Muscle layer of duodenum (tissue), 2 donors: ENCODE data around the gene ZFP1.
A peak's percentile ranks its signal among the peaks of the same experiment; 100 is the strongest.

Experiments
- H3K27ac ChIP-seq: one replicate; pipeline ENCODE4 v1.7.0; 2013; ENCODE audit warnings: mild to moderate bottlenecking, low read length
- H3K27me3 ChIP-seq: one replicate; pipeline ENCODE4 v1.7.0; 2013; ENCODE audit warnings: low read depth, mild to moderate bottlenecking, control low read depth, low read length
- H3K36me3 ChIP-seq, 2 donors: one replicate each; pipeline ENCODE4 v1.7.0; 2013; ENCODE audit warnings: low read length in 2 of 2, control low read depth in 1 of 2, mild to moderate bottlenecking in 1 of 2; ENCODE audit not compliant: insufficient read depth in 2 of 2, control insufficient read depth in 1 of 2
- H3K4me1 ChIP-seq, 2 donors: one replicate each; pipeline ENCODE4 v1.7.0; 2013; ENCODE audit warnings: low read length in 2 of 2, mild to moderate bottlenecking in 2 of 2, control low read depth in 1 of 2, moderate library complexity in 1 of 2; ENCODE audit not compliant: insufficient read depth in 2 of 2, control insufficient read depth in 1 of 2
- H3K4me3 ChIP-seq, 2 donors: one replicate each; pipeline ENCODE4 v1.7.0; 2013; ENCODE audit warnings: low read length in 2 of 2, low read depth in 1 of 2, mild to moderate bottlenecking in 1 of 2
- H3K9me3 ChIP-seq, 2 donors: one replicate each; pipeline ENCODE4 v1.7.0; 2013; ENCODE audit warnings: low read length in 2 of 2, control low read depth in 1 of 2, mild to moderate bottlenecking in 1 of 2; ENCODE audit not compliant: control insufficient read depth in 1 of 2
- donor health status: healthy.

ZFP1 gene

DNA sequence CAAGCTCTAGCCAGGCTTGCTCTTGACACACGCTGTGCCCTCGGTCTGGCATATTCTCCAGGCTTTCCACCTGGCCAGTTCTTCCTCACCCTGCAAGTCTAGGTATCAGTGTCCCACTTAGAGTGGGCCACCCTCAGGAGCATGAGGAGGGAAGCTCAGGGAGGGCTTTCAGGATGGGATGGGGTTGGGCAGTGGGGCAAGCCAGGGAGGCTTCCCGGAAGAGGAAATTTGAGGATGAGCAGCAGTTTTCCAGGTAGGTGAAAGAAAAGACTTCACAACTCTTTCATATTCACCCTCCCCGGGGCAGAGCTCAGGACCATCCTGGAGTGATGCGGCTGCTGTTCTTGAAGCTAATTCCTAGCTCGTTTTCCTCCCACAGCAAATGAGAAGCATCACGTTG is 17.2 kb upstream of the ZFP1 start:
- no peaks in the 10 kb centered on the region for H3K27me3 ChIP-seq
- H3K36me3 ChIP-seq = no peaks in the 10 kb centered on the region
- H3K4me3 ChIP-seq = no peak overlapping the region
- H3K4me1 ChIP-seq = no peaks in the 10 kb centered on the region
- peaks cover 0 to 3% of the 10 kb centered on the region in 2 donors for H3K9me3 ChIP-seq
- H3K27ac ChIP-seq = no peak overlapping the region

DNA sequence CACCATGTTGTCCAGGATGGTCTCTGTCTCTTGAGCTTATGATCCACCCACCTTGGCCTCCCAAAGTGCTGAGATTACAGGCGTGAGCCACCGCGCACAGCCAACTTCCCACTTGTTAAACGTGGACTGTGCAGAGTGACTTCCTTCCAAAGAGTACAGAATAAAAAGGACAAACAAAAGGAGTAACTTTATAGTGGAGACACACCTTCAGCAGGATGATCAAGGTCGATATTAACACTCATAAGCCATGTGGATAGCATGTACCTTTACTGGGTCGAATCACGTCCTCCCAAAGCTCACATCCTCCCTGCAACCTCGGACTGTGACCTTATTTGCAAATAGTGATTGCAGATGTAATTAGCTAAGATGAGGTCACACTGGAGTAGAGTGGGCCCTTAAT is 10.1 kb upstream of the ZFP1 start:
- Histone ChIP-seq H3K27ac (no peak overlapping the region), H3K36me3 (no peaks in the 10 kb centered on the region), H3K9me3 (no peaks in the 10 kb centered on the region), H3K4me3 (no peak overlapping the region), H3K4me1 (no peaks in the 10 kb centered on the region), H3K27me3 (no peaks in the 10 kb centered on the region)

DNA sequence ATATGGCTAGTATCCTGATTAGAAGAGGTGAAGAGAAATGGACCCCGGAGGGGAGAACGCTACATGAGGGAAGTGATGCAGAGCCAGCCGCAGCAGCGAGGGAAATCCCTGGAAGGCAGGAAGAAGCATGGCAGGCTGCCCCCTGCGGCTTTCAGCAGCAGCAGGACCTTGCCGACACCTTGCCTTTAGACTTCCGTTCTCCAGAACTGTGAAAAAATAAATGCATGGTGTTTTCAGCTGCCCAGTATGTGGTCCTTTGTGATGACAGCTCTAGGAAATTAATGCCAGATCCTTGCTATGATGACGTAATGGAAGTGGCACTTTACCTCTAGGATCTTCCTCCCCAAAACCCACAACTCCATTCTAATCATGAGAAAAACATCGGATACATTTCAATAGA is 9.7 kb upstream of the ZFP1 start:
- H3K27me3 ChIP-seq = no peaks in the 10 kb centered on the region
- no peak overlapping the region for H3K4me3 ChIP-seq
- H3K4me1 ChIP-seq = no peaks in the 10 kb centered on the region
- no peaks in the 10 kb centered on the region for H3K9me3 ChIP-seq
- no peaks in the 10 kb centered on the region for H3K36me3 ChIP-seq
- H3K27ac ChIP-seq = no peak overlapping the region

- no peak overlapping the region for H3K27ac ChIP-seq
- H3K4me1 ChIP-seq = no peaks in the 10 kb centered on the region
- H3K36me3 ChIP-seq = no peaks in the 10 kb centered on the region
- no peak overlapping the region for H3K4me3 ChIP-seq
- H3K27me3 ChIP-seq = no peaks in the 10 kb centered on the region
- H3K9me3 ChIP-seq = no peaks in the 10 kb centered on the region
Observed at GRCh38 chr16:75139498-75139897, 8.8 kb upstream of the ZFP1 start.

DNA sequence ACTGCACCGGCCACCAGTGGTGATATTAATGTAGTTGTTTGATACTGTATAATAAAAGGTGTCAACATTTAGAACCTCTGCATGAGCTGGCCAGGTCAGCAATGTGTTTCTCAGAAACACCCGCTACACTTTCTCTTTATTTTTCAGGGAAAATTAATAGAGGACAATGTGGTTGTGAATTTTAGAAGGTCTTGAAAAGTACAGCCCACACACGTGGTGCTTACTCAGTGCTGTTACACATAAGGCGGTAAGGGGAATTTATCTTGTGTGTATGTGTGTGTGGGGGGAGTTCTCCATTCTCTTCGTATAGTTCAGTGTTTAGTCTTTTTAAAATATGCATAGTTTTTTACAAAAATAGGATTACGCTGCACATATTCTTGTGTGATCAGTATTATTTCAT is 4.4 kb upstream of the ZFP1 start:
- Histone ChIP-seq H3K27me3 (no peaks in the 10 kb centered on the region), H3K4me3 (no peak overlapping the region), H3K27ac (no peak overlapping the region), H3K9me3 (peaks cover 0 to 10% of the 10 kb centered on the region in 2 donors), H3K36me3 (no peaks in the 10 kb centered on the region), H3K4me1 (peaks cover 0 to under 1% of the 10 kb centered on the region in 2 donors)

- no peaks in the 10 kb centered on the region for H3K27me3 ChIP-seq
- H3K4me3 ChIP-seq = peak overlapping the region; percentile 88 to 97
- H3K36me3 ChIP-seq = peaks cover 0 to 7% of the 10 kb centered on the region in 2 donors
- H3K4me1 ChIP-seq = peaks cover 3 to 7% of the 10 kb centered on the region in 2 donors
- H3K27ac ChIP-seq = no peak overlapping the region
- peaks cover 0 to 24% of the 10 kb centered on the region in 2 donors for H3K9me3 ChIP-seq
Observed at GRCh38 chr16:75147968-75148310, 385 bp upstream of the ZFP1 start.

- Histone ChIP-seq H3K27ac (no peak overlapping the region), H3K27me3 (no peaks in the 10 kb centered on the region), H3K9me3 (peaks cover 0 to 18% of the 10 kb centered on the region in 2 donors), H3K36me3 (peaks cover 3 to 22% of the 10 kb centered on the region in 2 donors), H3K4me1 (peaks cover 3 to 7% of the 10 kb centered on the region in 2 donors), H3K4me3 (no peak overlapping the region)
Observed at GRCh38 chr16:75151798-75152197, 3.5 kb downstream of the ZFP1 start.

DNA sequence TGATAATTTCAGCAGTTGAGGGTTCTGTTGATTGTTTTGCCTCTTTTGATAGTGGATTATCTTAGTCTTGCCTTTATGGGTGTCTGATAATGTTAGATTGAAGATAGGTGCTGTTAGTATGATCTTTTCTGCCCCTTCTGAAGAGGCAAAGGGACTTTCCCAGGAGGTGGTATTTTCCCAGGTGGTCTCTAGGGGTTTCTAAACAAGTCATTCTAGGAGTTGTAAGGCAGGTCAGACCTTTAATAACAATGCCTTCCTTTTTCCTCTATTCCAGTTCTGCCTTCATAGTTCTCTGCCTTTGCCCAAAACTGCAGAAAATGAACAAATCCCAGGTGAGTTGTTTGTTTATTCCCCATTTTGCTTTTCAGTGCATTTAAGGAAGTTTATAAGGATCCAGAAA is 4.3 kb downstream of the ZFP1 start:
- H3K27me3 ChIP-seq = no peaks in the 10 kb centered on the region
- peaks cover 3 to 7% of the 10 kb centered on the region in 2 donors for H3K4me1 ChIP-seq

GRCh38 chr16:75160386-75160785 is 12.1 kb downstream of the ZFP1 start:
- Histone ChIP-seq H3K4me3 (no peak overlapping the region), H3K27ac (no peak overlapping the region), H3K36me3 (peaks cover 0 to 16% of the 10 kb centered on the region in 2 donors), H3K9me3 (no peaks in the 10 kb centered on the region), H3K27me3 (no peaks in the 10 kb centered on the region), H3K4me1 (no peaks in the 10 kb centered on the region)

More for the DNA sequence above, 4.3 kb downstream of the ZFP1 start:
- H3K36me3 ChIP-seq = peaks cover 3 to 23% of the 10 kb centered on the region in 2 donors
- no peak overlapping the region for H3K27ac ChIP-seq
- H3K4me3 ChIP-seq = no peak overlapping the region
- peaks cover 0 to 18% of the 10 kb centered on the region in 2 donors for H3K9me3 ChIP-seq

- peaks cover 45 to 51% of the 10 kb centered on the region in 2 donors for H3K9me3 ChIP-seq
Observed at GRCh38 chr16:75169899-75170405, 21.6 kb downstream of the ZFP1 start.

DNA sequence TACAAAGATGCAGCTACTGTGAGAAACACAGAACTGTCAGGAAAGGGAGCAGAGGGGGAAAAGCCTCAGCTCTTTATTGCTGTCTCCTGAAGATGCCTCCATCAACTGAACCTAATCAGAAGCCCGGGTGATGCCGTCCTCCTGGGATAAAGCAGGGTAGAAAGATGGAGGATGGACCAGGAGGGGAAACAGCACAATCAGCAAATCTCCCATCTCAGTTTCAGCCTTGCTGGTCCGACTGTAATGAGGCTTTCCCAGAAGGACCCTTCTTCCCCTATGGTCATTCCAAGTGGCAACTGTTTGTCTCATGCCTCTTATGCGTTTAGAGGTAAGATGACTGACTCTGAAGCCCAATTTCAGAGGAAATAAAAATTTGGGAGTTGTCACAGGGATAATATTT is 24.3 kb downstream of the ZFP1 start:
- Histone ChIP-seq H3K9me3 (peaks cover 55 to 58% of the 10 kb centered on the region in 2 donors), H3K27ac (no peak overlapping the region), H3K27me3 (no peaks in the 10 kb centered on the region), H3K4me3 (no peak overlapping the region), H3K36me3 (peaks cover 32 to 35% of the 10 kb centered on the region in 2 donors), H3K4me1 (no peaks in the 10 kb centered on the region)

More at GRCh38 chr16:75169899-75170405, 21.6 kb downstream of the ZFP1 start:
- no peaks in the 10 kb centered on the region for H3K4me1 ChIP-seq
- peak overlapping the region in 1 of 2 donors; percentile 48 for H3K4me3 ChIP-seq
- peaks cover 38 to 45% of the 10 kb centered on the region in 2 donors for H3K36me3 ChIP-seq
- H3K27me3 ChIP-seq = no peaks in the 10 kb centered on the region
- no peak overlapping the region for H3K27ac ChIP-seq

DNA sequence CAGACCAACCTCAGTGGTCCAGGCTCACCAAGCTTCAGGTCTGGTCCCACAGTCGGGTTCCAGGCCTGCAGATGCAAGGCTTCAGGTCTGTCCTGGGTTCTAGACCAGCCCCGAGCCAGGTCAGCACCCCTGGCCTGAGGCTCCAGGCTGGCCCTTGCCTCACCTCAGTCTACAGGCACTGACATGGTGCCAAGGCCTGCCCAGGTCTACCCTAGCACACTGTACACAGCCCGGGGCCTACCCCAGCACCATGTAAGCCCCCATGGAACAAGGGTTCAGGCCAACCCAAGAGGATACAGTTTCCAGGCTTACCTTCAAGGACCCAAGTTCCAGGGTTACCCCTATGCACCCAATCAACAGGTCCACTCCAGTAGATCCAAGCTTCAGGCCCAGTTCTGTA is 26.8 kb downstream of the ZFP1 start:
- peaks cover 36 to 42% of the 10 kb centered on the region in 2 donors for H3K9me3 ChIP-seq

More for the DNA sequence above, 26.8 kb downstream of the ZFP1 start:
- no peak overlapping the region for H3K27ac ChIP-seq
- H3K36me3 ChIP-seq = peaks cover 10% of the 10 kb centered on the region in 2 donors
- no peaks in the 10 kb centered on the region for H3K27me3 ChIP-seq
- no peaks in the 10 kb centered on the region for H3K4me1 ChIP-seq
- H3K4me3 ChIP-seq = no peak overlapping the region
